GM21723 (cell line): ENCODE results near the gene RNGTT.
A peak's percentile ranks its signal among the peaks of the same experiment; 100 is the strongest.
"Not testable (repeated sequence)": the region's sequence is repeated elsewhere in the genome, so short reads cannot be mapped to it uniquely, and the experiment has no call there.

ENCODE experiments used
- ATAC-seq: cut with Tn5 transposase; IDR thresholded peaks from one replicate; pipeline ENCODE4 v1.9.1; 2021; ENCODE audit warnings: mild to moderate bottlenecking, moderate library complexity; ENCODE audit not compliant: unreplicated experiment

Gene RNGTT

GRCh38 chr6:88741071-88741470 is 222.3 kb downstream of the RNGTT start:
- ATAC-seq: no peak

GRCh38 chr6:88734544-88734943 is 228.9 kb downstream of the RNGTT start:
- ATAC-seq: no peak

DNA sequence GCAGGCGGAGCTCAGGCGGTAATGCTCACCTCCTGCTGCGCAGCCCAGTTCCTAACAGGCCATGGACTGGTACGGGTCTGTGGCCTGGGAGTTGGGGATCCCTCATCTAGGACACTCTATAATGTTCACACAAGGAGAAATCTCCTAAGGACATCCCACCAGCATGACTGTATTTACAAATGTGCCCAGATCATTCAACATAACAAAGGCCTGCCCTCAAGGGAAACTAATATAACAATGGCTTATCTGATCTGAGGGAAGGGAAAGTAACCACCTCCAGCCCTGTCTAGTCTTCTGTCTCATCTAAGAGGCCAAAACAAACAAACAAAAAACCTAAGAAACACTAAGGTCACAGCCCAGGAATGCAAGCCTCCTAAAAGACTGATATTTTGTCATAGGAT is 232.8 kb downstream of the RNGTT start:
- ATAC-seq: no peak

- ATAC-seq: no peak
These were observed 234.7 kb downstream of the RNGTT start for GRCh38 chr6:88728756-88729155.

GRCh38 chr6:88726409-88726808 is 237.0 kb downstream of the RNGTT start:
- not testable (repeated sequence) for ATAC-seq

DNA sequence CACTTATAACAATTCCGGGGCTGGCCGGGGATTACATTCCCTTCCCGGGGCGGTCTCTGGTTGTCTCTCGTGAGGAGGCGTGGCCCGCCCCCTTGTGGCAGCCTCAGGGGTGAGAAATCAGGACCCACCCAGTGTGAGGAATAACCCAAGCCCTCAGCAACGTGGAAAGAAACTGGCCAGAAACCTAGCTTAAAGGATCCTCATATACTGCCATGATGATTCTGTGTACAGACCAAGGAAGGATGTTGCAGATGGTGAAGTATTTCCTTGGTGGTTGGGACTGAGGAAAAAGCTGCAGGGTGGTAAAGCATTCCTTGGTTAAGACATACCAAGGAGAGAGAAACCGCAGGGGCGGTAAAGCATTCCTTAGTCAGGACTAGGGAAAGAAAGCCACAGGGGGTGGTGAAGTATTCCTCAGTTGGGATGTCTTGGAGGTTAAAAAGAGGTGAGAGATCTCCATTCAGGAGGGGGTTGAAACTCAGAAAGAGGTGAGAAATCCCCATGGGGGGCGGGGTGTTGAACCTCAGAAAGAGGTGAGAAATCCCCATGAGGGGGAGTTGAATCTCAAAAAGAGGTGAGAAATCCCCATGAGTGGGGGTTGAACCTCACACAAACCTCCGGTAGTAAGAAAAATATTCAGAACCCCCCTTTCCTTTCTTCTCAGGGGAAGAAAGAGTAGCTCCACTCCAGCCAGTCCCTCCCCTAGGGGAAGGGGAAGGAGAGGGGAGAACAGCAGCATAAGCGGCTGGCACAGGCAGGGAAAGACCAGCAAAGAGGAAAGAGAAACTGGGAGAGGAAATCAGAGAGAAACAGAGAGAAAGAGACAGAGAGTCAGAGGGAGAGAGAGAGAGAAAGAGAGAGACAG is 238.1 kb downstream of the RNGTT start:
- no peak for ATAC-seq

DNA sequence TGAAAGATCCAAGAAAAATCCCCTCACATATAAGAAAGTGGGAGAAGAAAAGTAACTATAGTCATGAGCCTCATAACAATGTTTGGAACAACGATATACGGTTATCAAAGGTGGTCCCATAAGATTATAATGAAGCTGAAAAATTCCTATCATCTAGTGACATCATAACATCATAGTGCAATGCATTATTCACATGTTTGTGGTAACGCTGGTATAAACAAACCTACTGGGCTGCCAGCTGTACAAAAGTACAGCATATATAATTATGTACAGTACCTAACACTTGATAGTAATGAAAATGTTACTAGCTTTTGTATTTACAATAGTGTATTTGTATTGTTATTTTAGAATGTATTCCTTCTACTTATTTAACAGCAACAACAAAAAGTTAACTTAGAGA is 240.7 kb downstream of the RNGTT start:
- no peak for ATAC-seq

- ATAC-seq: not testable (repeated sequence)
These were observed 247.0 kb downstream of the RNGTT start for GRCh38 chr6:88716399-88716798.

GRCh38 chr6:88712243-88712936 is 251.0 kb downstream of the RNGTT start:
- ATAC-seq: no peak

DNA sequence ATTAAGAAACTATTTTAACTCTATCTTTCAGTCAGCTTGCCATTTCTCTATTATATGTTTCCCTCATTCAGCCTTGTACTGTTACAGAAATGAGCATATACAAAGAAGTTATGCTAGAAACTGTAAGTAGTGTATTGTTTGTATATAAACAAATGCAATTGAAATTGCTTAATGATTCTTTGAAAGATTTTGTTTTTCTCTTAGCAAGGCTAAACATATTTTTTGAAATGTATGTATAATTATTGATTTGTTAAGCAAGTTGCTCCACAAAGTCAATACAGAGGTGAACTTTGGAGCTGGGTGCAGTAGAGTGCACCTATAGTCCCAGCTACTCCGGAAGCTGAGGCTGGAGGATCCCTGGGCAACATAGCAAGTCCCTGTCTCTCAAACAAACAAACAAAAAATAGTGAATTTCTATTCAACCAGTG is 253.6 kb downstream of the RNGTT start:
- no peak for ATAC-seq

GRCh38 chr6:88708197-88708744 is 255.1 kb downstream of the RNGTT start:
- ATAC-seq: no peak

GRCh38 chr6:88705601-88706000 is 257.8 kb downstream of the RNGTT start:
- peak; percentile 93 for ATAC-seq

DNA sequence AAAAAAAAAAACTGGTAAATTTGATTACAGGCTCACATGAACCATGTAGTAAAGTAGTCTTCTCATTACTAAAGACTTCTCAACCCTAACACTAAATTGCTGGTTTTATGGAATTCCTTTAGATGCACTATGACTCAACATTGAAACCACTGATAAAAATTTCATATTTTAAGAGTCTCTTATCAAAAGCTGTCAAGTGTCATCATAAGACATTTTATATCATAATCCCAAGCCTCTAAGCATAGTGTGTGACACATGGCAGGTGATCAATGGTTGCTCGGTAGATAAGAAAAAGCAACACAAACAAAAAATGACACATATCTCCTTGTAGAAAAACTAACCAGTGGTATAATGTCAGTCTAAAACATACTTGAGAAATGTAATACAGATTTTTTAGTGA is 258.4 kb downstream of the RNGTT start:
- ATAC-seq: no peak

DNA sequence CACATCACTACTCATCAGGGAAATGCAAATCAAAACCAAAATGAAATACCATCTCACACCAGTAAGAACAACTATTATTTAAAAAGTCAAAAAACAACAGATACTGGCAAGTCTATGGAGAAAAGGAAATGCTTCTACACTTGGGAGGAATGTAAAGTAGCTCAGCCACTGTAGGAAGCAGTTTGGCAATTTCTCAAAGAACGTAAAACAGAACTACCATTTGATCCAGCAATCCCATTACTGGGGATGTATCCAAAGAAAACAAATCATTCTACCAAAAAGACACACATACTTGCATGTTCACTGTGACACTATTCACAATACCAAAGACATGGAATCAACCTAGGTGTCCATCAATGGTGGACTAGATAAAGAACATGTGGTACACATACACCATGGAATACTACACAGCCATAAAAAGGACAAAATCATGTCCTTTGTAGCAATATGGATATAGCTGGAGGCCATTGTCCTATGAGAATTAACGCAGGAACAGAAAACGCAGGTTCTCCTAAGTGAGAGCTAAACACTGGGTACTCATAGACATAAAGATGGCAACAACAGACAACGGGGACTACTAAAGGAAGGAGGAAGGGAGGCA is 260.4 kb downstream of the RNGTT start:
- no peak for ATAC-seq

GRCh38 chr6:88698661-88699060 is 264.8 kb downstream of the RNGTT start:
- ATAC-seq: no peak

GRCh38 chr6:88695937-88696336 is 267.5 kb downstream of the RNGTT start:
- ATAC-seq: no peak

DNA sequence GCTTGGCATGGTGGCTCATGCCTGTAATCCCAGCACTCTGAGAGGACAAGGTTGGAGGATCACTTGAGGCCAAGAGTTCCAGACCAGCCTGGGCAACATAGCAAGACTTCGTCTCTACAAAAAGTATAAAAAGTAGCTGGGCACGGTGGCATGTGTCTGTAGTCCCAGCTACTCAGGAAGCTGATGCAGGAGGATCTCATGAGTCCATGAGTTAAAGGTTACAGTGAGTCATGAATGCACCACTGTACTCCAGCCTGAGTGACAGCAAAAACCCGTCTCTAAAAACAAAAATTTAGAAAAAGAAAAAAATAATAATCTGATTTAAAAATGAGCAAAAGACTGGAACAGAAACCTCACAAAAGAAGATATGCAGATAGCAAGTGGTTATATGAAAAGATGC is 279.7 kb downstream of the RNGTT start:
- no peak for ATAC-seq

DNA sequence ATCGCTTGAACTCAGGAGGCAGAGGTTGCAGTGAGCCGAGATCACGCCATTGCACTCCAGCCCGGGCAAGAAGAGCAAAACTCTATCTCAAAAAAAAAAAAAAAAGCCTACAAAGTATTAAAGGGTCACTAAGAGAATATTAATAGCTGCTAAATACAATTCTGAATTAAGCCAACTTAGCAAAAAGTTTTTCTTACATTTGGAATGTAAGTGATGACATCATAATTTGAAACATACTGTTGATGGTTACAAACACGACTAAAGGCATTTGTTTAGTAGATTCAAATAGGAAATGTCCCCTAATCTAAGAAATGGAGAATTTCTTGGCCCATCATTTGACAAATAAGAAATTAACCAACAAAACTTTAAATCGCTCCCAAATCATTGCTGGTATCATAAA is 282.8 kb downstream of the RNGTT start:
- ATAC-seq: no peak

GRCh38 chr6:88679841-88680240 is 283.6 kb downstream of the RNGTT start:
- ATAC-seq: no peak

DNA sequence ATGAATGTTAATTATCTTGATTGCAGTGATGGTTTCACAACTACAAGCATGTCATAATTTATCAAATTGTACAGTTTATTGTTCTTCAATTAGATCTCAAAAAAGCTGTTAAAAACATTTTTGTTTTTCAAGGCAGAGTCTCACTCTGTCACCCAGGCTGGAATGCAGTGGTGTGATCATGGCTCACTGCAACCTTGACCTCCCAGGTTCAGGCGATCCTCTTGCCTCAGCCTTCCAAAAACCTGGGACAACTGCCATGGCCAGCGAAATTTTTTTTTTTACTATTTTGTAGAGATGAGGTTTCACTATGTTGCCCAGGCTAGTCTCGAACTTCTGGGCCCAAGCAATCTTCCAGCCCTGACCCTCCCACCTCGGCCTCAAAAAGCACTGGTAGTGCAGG is 286.1 kb downstream of the RNGTT start:
- no peak for ATAC-seq

DNA sequence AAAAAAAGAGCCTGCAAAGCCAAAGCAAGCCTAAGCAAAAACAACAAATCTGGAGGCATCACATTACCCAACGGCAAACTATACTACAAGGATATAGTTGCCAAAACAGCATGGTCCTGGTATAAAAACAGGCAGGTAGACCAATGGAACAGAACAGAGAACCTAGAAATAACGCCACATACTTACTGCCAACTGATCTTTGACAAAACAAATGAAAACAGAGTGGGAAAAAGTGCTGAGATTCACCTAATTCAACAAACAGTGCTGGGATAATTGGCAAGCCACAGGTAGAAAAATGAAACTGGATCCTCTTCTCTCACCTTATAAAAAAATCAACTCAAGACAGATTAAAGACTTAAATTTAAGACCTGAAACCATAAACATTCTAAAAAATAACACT is 291.8 kb downstream of the RNGTT start:
- no peak for ATAC-seq

- no peak for ATAC-seq
These were observed 293.0 kb downstream of the RNGTT start for GRCh38 chr6:88670369-88670768.
